Gastroesophageal sphincter (tissue), 3 donors: ENCODE results near the gene PPIF.

Source experiments
- CTCF ChIP-seq, 4 experiments: fragments of 200-600 bp in 2 of 4; fragments of 450-650 bp in 2 of 4; sonication (generic) in 1 of 4; IDR thresholded peaks; one replicate each; pipeline ENCODE4 v1.5.1; 2017 to 2019; ENCODE audit warnings: antibody characterized with exemption in 4 of 4, mild to moderate bottlenecking in 2 of 4, moderate library complexity in 2 of 4
- POLR2A ChIP-seq, 2 donors: fragments of 450-650 bp; IDR thresholded peaks; one replicate each; pipeline ENCODE4 v1.6.1; 2017; ENCODE audit warnings: antibody characterized with exemption in 2 of 2, mild to moderate bottlenecking in 2 of 2, moderate library complexity in 1 of 2

- TF ChIP-seq POLR2A (IDR thresholded peaks at IDR 0.05), result no peak
- TF ChIP-seq CTCF (IDR thresholded peaks at IDR 0.05), result no peak
These were observed 43.4 kb upstream of the PPIF start for GRCh38 chr10:79303631-79304478.
